ENCODE measurements around the gene NPIPB9.
A peak's percentile ranks its signal among the peaks of the same experiment; 100 is the strongest.
"Not testable (repeated sequence)": the region's sequence is repeated elsewhere in the genome, so short reads cannot be mapped to it uniquely, and the experiment has no call there.

NPIPB9 gene

DNA sequence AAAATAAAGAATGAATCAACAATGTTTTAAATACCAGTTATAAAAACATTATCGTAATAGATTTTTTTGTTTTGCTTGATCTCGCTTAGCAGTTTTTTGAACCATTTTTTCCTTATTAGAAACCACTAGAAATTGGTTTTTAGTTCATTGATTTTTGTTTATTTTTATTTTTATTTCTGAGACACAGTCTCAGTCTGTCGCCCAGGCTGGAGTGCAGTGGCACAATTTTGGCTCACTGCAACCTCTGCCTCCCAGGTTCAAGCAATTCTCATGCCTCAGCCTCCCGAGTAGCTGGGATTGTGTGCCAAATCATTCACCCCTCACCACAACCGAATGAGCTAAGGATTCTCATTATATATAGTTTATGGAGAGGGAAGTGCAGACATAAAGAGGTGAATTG lies at the start of gene NPIPB9:
Gene NPIPB9, plus strand, starts transcription at position 301 of the 400 bp plus-strand sequence.
- DNase-seq = not testable (repeated sequence)

DNA sequence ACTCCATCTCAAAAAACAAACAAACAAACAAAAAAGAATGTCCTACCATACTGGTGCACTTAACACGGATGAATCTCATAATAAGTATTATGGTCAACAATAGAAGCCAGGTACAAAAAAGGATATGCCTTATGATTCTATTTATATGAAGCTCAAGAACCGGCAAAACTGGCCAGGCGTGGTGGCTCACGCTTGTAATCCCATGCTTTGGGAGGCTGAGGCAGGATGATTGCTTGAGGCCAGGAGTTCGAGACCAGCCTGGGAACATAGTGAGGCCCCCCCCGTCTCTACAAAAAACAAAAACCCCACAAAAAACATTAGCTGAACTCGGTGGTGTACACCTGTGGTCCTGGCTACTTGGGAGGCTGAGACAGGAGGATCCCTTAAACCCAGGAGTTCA lies 47.3 kb upstream of the NPIPB9 start:
- not testable (repeated sequence) for DNase-seq

DNA sequence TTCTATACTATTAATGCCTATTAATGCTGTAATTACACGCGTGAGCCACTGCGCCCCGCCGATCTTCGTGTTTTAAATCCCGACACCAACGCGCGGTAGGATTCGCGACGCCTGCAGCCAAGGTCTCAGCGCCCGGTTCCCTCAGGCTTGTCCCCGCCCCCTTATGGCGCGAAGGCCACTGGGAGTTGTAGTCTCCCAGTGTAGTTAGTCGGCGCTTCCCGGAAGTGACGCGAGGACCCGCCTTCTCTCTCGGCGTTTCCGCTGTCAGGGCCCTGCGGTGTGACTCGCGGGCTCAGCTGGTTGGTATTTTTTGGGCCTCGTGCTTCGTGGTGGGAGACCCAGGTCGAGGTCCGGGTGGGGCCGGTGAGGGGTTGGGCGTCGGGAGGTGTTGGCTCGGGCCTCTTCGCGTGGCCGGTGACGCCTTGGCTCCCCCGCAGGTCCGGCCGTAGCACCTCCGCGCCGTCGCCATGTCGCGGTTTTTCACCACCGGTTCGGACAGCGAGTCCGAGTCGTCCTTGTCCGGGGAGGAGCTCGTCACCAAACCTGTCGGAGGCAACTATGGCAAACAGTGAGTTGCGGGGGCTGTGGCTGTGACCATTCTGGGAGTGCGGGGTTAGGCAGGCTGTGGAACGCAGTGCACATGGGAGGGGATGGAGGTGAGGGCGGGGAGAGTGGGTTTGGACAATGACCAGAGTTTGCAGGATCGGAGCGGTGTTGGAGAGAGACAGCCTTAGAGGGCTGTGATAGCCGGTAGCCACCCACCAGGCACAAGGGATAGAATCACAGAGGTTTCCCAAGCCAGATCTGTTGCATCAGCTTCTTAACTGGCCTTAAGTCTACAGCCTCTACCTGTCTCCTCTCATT lies 40.1 kb upstream of the NPIPB9 start, which contains the start of gene EIF3C:
Gene EIF3C, plus strand, starts transcription at position 245 of the 864 bp plus-strand sequence. Its CDS starts 223 bp downstream, at position 468.
- DNase-seq = not testable (repeated sequence)

DNA sequence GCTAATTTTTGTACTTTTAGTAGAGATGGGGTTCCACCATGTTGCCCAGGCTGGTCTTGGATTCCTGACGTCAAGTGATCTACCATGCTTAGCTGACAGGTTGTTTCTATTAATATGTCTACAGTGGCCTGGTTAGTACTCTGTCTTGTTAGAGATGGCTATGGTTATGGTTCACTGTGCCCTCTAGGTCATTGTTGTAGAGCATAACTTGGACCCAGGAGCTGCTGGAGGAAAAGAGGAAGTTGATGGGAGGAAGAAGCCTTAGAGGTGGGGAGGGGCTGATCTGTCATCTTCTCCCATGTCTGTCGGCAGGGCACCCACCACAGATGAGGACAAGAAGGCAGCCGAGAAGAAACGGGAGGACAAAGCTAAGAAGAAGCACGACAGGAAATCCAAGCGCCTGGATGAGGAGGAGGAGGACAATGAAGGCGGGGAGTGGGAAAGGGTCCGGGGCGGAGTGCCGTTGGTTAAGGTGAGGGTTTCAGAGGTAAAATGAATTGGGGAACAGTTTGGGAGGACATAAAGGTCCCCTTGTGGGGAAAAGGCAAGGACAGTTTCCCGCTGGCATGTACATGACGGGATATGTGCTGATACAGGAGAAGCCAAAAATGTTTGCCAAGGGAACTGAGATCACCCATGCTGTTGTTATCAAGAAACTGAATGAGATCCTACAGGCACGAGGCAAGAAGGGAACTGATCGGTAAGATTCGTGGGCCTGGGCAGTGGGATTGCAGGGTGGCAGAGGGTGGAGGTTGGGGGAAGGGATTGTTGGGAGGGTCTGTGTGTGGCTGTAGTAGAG lies 28.5 kb upstream of the NPIPB9 start:
- DNase-seq = not testable (repeated sequence)

DNA sequence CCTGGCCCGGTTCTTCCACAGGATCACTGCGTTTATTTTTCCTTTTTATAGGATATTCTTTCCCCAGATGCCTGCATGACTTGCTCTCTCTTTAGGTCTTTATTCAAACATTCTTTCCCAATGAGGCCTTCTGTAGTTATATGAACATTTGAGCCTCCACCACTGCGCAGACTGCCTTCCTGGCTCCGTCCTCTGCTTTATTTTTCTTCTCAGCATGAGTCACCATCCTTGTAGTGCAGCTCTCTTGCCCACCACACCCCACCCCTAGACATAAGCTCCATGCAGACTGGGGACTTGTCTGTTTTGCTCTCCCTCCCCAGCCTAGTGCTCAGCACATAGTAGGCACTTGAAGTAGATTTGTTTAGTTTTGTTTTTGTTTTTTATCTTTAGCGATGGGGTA lies 20.3 kb upstream of the NPIPB9 start:
- DNase-seq = not testable (repeated sequence)

DNA sequence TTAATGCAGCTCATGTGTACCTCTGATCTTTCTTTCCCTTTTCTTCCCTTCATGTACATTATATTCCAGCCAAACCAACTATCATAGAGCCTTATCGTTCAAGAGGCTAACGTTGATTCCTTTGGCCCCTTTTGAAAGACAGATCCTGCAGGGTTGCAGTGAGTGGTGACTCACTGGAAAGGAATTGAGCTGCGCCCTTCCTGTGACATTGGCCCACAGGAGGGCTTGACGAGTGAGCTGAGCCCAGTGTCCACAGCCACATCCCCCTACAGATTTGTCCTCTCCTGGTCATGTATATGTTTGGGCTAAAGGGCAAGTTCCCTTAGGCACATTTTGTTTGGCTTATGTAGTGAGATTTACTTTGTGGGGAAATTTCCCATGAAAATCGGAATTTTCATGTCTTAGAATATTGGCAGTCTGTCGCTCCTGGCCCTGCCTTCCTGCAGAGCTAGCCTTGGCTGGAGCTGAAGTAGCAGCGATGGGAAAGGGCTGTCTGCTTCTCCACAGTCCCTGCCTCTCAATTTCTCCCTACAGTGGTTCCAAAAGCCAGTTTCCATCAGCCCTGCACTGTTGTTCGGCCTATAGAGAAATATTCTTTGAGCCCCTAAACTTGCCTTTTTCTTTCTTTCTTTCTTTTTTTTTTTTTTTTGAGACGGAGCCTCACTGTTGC lies 19.0 kb upstream of the NPIPB9 start:
- DNase-seq = not testable (repeated sequence)

DNA sequence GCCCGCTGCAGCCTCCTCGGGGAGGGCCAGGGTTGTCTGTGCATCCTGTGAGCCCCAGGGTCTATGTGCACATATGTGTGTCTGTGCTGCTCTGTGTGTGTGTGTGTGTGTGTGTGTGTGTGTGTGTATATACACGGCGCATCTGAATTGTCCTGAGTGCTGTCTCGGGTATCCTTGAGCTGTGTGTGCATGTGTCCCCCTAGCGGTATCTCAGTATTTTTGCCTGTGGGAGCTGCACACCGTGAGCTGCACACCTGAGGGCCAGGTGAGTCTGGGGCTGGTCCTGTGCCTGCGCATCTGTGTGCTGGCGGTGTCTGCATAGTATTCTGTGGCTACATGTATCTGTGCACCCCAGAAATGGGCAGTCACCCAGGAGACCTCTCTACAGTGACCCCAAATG lies 11.8 kb upstream of the NPIPB9 start:
- DNase-seq = not testable (repeated sequence)

DNA sequence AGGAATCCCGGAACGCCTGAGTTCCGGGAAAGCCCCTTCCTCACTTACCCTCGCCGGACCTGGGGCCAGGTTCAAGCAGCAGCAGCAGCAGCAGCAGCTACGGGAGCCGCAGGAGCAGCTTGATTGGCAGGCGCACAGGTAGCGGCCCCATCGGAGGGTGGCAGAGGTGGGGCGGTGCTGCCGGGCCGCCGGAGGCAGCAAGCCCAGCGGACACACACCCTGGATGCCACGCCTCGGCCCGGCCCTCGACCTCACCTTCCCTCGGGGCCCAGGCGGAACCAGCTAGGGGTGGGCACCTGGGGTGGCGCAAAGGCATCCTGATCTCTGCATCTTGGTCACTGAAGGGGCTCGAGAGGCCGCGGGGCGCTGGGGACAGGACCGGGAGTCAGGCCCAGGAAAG lies 11.0 kb upstream of the NPIPB9 start:
- not testable (repeated sequence) for DNase-seq

DNA sequence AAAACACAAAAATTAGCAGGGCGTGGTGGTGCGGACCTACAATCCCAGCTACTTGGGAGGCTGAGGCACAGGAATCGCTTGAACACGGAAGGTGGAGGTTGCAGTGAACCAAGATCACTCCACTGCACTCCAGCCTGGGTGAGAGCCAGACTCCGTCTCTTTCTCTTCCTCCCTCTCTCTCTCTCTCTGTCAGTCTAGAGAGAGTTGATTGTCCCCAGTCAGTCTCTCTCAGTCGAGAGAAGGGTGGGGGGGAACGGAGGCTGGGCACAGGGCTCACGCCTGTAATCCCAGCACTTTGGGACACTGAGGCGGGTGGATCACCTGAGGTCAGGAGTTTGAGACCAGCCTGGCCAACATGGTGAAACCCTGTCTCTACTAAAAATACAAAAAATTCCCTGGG lies 10.3 kb upstream of the NPIPB9 start:
- DNase-seq = not testable (repeated sequence)

DNA sequence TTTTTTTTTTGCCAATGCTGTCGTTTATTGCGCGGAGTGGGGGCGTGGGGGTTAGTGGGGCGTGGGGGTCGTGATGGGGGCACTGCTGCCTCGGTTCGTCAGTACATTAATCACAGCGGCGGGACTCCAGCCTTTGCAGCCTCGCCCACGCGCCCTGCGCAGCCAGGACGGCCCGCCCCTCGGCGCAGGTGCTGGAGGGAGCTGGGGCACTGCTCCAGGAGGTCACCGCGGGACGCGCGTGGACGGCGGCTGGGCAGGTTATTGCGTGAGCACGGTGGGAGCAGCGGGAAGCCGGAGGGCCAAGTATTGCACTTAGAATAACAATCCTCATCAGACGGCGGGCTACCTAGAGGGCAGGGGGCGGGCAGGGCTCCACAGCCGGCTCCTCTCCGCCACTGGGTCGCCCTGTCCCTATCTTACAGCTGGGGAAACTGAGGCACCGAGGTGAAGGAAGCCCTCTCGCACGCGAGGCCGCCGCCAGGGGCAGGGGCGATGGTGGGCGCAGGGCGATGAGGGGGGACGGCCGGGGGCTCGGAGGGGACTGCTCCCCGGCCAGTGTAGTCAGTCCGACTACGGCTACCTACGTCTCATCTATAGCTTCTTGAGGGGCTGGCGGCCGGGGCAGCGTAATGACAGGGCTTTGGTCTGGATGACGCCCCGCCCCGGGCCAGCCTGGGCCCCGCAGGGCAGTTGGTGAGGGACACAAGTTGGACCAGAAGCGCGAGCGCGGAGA lies 4.8 kb upstream of the NPIPB9 start:
- not testable (repeated sequence) for DNase-seq

DNA sequence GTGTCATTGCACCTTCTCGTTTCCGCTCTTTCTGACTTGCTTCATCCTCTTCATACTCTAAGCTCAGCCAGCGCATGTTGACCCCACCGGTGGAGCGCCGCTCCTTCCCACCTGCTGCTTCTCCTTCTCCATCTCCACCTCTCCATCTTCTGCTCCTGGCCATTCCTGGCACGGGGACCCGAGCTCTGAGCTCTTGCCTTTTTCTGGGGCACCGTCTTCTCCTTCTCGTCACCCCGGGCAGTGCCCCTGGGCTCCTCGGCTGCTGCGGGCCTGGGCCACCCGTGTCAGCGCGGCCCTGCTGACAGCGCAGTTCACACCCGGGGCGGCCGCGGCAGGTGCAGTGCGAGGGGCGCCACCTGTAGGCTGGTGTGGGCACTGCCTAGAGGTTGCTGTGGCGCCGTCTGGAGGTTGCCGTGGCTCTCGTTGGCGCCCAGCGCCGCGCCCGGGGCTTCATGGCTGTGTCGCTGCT lies 1.6 kb upstream of the NPIPB9 start:
- DNase-seq = peak; percentile 50

DNA sequence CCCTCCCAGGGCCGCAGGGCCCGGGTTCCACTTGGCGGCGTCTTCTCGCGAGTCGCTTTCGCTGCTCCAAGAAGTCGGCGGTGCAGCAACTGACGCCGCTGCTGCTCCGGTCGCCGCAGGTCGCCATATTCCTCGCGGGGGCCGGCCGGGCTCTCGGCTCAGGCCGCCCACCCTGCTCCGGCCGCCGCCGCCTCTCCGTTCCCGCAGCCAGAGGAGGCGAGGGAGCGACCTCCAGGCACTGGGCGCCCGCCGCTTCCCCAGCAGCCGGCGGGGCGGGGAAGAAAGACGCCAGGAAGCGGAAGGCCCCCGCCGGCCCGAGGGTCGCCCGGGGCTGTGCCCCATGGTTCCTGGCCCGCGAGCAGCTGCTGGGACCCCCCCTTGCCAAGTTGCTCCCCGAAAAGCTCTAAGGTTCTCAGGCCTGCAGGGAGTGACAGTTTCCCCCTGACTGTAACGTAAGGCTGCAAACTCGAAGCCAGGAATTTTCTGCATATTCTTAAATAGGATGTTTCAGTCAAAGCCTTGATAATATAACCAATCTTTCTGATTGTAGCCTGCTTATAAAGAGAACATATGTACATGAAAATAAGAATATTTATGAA lies 1.0 kb upstream of the NPIPB9 start:
- not testable (repeated sequence) for DNase-seq

DNA sequence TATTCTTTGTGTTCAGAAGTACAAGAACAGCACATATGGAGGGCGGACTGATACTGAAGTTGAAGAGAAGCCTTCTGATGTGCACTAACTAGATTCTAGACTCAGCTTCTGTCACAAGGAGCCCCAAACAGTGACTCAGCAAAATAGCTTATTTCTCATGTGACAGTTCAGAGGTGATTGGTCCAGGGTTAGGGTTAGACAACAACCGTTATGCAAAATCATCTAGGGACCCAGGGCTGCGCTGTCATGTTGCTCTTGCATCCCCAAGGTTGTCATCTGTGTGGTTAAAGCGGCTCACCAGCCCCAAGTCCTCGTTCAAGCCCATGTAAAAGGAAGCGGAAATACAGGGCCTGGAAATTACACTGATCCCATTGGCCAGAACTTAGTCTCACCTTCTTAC lies 30.1 kb downstream of the NPIPB9 start:
- not testable (repeated sequence) for DNase-seq

DNA sequence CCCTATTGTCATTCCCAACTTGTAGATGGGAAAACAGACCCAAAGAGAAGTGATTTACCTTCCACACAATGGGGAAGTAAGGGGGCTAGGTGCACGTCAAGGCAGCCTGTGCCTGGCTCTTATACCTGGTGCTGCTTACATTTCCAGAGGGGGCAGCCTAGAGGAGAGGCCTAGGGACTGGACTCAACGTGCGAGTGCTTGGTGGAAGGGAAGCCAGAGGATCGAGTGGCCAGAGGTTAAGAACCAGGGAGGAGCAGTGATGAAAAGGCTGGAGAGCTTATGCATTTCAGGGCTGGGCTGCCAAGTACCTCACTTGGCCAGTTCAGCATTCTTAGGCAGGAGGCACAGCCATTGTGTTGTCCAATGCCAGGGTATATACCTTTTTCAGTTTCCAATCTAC lies 30.8 kb downstream of the NPIPB9 start:
- DNase-seq = not testable (repeated sequence)

DNA sequence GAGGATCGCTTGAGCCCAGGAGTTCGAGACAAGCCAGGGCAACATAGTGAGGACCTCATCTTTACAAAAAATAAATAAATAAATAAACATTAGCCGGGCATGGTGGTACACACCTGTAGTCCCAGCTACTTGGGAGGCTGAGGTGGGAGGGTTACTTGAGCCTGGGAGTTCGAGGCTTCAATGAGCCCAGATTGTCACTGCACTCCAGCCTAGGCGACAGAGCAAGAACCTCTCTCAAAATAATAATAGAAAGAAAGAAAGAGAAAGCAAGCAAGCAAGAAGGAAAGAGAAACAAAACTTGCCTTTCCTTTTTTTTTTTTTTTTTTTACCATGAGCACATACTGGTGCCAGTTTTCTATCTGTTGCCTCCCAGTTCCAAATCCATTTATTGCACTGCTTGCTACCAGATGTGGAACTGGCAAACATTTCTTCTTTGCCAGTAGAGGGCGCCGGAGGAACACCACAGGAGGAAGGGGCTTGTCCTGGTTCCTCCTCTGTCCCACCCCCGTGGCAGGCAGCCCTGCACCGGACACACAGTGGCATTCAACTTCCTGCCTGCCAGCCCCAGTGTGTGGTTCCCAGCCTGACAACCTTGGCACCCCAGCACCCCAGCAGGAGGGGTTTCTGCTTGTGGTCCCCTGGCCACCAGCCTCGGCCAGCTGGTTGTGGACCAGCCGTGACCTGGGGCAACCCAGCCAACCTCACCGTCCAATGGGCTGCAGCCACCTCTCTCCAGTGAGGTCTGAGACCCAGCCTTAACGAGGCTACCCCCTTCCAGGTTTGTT lies 50.8 kb downstream of the NPIPB9 start:
- peak; percentile 72 for DNase-seq

DNA sequence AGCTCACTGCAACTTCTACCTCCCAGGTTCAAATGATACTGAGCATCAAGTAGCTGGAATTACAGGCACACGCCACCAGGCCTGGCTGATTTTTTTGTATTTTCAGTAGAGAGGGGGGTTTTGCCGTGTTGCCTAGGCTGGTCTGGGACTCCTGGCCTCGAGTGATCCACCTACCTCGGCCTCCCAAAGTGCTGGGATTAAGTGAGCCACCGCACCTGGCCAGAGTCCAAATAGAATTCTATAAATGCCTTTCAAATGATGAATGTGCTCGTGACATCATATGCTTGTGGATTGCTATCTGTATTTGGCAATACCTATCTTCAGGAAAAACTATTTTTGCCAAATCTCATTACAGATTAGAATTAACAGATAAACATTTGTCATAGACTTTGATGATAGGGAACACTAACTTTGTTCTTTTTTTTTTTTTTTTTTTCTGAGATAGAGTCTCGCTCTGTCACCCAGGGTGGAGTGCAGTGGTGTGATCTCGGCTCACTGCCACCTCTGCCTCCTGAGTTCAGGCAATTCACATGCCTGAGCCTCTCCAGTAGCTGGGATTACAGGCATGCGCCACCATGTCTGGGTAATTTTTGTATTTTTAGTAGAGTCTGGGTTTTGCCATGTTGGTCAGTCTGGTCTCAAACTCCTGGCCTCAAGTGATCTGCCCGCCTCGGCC lies 56.0 kb downstream of the NPIPB9 start:
- not testable (repeated sequence) for DNase-seq

DNA sequence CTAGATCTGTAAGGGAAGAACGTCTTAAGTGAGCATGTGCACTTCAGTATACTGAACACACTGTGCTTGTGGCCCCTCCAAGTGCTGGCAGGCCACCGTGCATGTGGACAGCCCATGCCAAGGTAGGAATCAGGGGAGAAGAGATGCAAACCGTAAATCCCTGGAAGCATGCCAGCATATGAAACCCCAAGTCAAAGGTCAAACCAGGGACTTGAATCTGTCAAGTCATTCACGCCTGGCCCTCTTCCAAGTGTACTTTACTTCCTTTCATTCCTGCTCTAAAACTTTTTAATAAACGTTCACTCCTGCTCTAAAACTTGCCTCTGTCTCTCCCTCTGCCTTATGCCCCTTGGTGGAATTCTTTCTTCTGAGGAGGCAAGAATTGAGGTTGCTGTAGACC lies 68.4 kb downstream of the NPIPB9 start:
- DNase-seq = no peak

DNA sequence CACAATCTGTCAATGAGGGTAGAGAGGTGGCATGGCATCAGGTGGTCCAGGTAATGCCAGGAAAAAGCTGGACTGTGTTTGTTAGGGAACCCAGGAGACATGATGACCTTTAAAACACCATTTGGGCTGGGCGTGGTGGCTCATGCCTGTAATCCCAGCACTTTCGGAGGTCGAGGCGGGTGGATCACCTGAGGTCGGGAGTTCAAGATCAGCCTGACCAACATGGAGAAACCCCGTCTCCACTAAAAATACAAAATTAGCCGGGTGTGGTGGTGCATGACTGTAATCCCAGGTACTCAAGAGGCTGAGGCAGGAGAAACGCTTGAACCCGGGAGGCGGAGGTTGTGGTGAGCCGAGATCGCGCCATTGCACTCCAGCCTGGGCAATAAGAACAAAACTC lies 69.0 kb downstream of the NPIPB9 start:
- not testable (repeated sequence) for DNase-seq

DNA sequence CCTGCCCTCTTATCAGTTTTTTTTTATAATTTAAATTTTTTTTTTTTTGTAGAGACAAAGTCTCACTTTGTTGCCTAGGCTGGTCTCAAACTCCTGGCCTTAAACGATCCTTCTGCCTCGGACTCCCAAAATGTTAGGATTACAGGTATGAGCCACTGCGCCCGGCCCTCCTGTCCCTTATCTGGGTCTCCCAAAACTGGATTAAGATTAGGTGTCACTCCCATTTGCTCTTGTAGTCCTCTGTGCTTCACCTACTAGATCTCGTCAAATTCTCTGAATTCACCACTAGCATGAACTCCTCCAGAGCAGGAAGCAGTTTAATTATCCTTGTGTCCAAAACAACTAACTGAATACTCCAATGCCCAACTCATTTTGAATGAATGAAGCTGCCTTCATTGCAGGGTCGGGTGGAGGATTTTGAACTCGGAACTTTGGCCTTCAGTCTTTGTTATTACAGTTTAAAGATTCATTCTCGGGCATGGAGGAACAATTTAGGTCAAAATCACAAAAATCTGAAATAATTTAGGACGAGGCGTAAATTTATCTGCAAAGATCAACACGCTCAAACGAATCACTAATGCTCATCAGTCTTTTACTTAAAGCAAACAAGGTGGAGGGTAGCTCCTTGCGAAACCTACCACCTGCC lies 70.4 kb downstream of the NPIPB9 start:
- no peak for DNase-seq

All from activated naive CD4-positive, alpha-beta T cell treated with Interleukin-2 at 50 U/mL for 16 hours (primary cell).